ENCODE measurements around the gene RCL1. TPM values are rescaled to one million over a fixed set of nuclear protein-coding genes. Genes with fewer than 3 reads are reported as not detected.

The RCL1 gene
- total and polyA plus RNA-seq, 2 of the 13 experiments (the other 11 are each of a cell fraction or from before 2014, with no cell fraction given): 22.3 to 31.6 TPM

DNA sequence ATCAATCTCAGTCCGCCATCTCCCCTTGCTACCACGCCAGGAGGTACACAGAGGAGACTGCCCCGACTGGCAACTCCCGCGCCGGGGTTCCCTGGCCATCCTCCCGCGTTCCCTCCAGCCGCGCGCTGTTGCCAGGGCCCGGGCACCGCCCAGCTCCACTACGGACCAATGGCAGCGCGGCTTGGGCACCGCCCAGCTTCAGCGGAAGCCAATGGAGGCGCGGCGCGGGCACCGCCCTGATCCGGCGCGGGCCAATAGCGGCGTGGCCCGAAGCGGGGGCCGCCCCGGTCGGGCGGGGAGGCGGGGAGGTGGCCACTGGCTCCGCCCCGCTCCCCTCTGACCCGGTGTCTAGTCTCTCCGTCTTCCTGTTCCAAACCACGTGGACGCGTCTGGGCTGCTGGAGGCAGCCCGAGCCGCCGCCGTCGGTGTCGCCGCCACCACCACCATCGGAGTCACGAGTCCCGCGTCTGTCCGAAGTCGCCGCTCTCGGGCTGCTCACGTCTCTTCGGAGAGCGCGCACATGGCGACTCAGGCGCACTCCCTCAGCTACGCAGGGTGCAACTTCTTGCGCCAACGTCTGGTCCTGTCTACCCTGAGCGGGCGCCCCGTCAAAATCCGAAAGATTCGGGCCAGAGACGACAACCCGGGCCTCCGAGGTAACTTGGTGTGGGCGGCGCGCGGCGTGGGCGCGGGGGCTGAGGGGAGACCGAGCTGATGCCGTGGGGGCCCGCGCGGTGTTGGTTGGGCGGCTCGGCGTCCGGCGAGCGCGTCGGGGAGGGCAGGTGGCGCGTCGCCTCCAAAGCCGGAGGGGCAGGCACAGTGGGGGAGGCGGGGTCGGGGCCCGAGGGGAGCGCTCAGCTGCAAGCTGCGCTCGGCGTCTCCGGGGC, at the start of gene RCL1 (continued):
- TF ChIP-seq SRSF1 (optimal IDR thresholded peaks at IDR 0.05; ENCODE audit: low read depth, low read length) (peak; percentile 85), KLF13 (CRISPR knock-in tag; IDR thresholded peaks at IDR 0.05) (0 out of 2 replicates have a peak, but pooled peaks have one; percentile 42), BRD4 (CRISPR knock-in tag; IDR thresholded peaks at IDR 0.05) (no peak), REXO4 (CRISPR knock-in tag; IDR thresholded peaks at IDR 0.05; ENCODE audit: borderline replicate concordance) (0 out of 2 replicates have a peak, but pooled peaks have one; percentile 40), EHMT2 (IDR thresholded peaks at IDR 0.05; ENCODE audit: borderline replicate concordance, low read depth, low read length) (no peak), SRSF9 (IDR thresholded peaks at IDR 0.05; ENCODE audit: borderline replicate concordance, insufficient read depth, low read depth, low read length, poor library complexity, severe bottlenecking) (no peak), CREM (IDR thresholded peaks at IDR 0.05) (no peak), CREM (CRISPR knock-in tag; IDR thresholded peaks at IDR 0.05) (no peak), ZNF792 (CRISPR knock-in tag; IDR thresholded peaks at IDR 0.05) (no peak), NR2F6 (IDR thresholded peaks at IDR 0.05) (no peak), NR2F6 (CRISPR knock-in tag; IDR thresholded peaks at IDR 0.05) (no peak), RARG (CRISPR knock-in tag; IDR thresholded peaks at IDR 0.05; ENCODE audit: low read depth) (no peak), DMAP1 (CRISPR knock-in tag; IDR thresholded peaks at IDR 0.05) (peak; percentile 95), KMT2B (CRISPR knock-in tag; IDR thresholded peaks at IDR 0.05) (no peak; the same call in 1 of the 2 replicates), SMC3 (IDR thresholded peaks at IDR 0.05; ENCODE audit: low read length) (no peak), RORA (CRISPR knock-in tag; IDR thresholded peaks at IDR 0.05) (no peak), KDM5B (CRISPR knock-in tag; IDR thresholded peaks at IDR 0.05; ENCODE audit: borderline replicate concordance) (peak; percentile 83)
- TF ChIP-seq, protein P1, sequence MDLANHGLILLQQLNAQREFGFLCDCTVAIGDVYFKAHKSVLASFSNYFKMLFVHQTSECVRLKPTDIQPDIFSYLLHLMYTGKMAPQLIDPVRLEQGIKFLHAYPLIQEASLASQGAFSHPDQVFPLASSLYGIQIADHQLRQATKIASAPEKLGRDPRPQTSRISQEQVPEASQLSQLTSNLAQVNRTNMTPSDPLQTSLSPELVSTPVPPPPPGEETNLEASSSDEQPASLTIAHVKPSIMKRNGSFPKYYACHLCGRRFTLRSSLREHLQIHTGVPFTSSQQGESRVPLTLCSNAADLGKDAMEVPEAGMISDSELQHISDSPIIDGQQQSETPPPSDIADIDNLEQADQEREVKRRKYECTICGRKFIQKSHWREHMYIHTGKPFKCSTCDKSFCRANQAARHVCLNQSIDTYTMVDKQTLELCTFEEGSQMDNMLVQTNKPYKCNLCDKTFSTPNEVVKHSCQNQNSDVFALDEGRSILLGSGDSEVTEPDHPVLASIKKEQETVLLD (CRISPR knock-in tag; IDR thresholded peaks at IDR 0.05; ENCODE audit: low read depth): no peak
- TF ChIP-seq, protein P2, sequence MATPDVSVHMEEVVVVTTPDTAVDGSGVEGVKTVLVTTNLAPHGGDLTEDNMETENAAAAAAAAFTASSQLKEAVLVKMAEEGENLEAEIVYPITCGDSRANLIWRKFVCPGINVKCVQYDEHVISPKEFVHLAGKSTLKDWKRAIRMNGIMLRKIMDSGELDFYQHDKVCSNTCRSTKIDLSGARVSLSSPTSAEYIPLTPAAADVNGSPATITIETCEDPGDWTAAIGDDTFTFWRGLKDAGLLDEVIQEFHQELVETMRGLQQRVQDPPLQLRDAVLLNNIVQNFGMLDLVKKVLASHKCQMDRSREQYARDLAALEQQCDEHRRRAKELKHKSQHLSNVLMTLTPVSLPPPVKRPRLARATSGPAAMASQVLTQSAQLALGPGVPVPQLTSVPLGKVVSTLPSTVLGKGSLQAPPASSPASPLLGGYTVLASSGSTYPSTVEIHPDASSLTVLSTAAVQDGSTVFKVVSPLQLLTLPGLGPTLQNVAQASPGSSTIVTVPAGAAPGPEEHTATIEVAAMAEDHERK (CRISPR knock-in tag; IDR thresholded peaks at IDR 0.05; ENCODE audit: low read depth): no peak
- TF ChIP-seq, protein P3, sequence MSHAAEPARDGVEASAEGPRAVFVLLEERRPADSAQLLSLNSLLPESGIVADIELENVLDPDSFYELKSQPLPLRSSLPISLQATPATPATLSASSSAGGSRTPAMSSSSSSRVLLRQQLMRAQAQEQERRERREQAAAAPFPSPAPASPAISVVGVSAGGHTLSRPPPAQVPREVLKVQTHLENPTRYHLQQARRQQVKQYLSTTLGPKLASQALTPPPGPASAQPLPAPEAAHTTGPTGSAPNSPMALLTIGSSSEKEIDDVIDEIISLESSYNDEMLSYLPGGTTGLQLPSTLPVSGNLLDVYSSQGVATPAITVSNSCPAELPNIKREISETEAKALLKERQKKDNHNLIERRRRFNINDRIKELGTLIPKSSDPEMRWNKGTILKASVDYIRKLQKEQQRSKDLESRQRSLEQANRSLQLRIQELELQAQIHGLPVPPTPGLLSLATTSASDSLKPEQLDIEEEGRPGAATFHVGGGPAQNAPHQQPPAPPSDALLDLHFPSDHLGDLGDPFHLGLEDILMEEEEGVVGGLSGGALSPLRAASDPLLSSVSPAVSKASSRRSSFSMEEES (CRISPR knock-in tag; IDR thresholded peaks at IDR 0.05): 0 out of 2 replicates have a peak, but pooled peaks have one; percentile 57
- TF ChIP-seq, protein P4, sequence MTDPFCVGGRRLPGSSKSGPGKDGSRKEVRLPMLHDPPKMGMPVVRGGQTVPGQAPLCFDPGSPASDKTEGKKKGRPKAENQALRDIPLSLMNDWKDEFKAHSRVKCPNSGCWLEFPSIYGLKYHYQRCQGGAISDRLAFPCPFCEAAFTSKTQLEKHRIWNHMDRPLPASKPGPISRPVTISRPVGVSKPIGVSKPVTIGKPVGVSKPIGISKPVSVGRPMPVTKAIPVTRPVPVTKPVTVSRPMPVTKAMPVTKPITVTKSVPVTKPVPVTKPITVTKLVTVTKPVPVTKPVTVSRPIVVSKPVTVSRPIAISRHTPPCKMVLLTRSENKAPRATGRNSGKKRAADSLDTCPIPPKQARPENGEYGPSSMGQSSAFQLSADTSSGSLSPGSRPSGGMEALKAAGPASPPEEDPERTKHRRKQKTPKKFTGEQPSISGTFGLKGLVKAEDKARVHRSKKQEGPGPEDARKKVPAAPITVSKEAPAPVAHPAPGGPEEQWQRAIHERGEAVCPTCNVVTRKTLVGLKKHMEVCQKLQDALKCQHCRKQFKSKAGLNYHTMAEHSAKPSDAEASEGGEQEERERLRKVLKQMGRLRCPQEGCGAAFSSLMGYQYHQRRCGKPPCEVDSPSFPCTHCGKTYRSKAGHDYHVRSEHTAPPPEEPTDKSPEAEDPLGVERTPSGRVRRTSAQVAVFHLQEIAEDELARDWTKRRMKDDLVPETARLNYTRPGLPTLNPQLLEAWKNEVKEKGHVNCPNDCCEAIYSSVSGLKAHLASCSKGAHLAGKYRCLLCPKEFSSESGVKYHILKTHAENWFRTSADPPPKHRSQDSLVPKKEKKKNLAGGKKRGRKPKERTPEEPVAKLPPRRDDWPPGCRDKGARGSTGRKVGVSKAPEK (CRISPR knock-in tag; IDR thresholded peaks at IDR 0.05; ENCODE audit: borderline replicate concordance): no peak
- TF ChIP-seq, protein P5, sequence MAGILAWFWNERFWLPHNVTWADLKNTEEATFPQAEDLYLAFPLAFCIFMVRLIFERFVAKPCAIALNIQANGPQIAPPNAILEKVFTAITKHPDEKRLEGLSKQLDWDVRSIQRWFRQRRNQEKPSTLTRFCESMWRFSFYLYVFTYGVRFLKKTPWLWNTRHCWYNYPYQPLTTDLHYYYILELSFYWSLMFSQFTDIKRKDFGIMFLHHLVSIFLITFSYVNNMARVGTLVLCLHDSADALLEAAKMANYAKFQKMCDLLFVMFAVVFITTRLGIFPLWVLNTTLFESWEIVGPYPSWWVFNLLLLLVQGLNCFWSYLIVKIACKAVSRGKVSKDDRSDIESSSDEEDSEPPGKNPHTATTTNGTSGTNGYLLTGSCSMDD (CRISPR knock-in tag; IDR thresholded peaks at IDR 0.05): no peak

Measured in HepG2 (cell line).